Lower leg skin (tissue), 4 donors: ENCODE measurements around the gene MARCHF6. TPM values are rescaled to one million over a fixed set of nuclear protein-coding genes. Genes with fewer than 3 reads are reported as not detected.

ENCODE experiments used
- total RNA-seq, 4 donors: library from RNA; depleted of rRNA; stranded (reverse); fragments of >200 nt; gene quantifications; one replicate each; pipeline ENCODE4 v1.1.0, GENCODE V29; 2016

The MARCHF6 gene
- total RNA-seq, 4 donors from 2014 or later: 53.0 to 82.0 (median 63.3) TPM

Other genes with a start within 250 kb of the MARCHF6 start
- gene ATPSCKMT, start 103.8 kb upstream of the MARCHF6 start, total RNA-seq: 10 to 100 TPM in 2 of 4 donors, 1 to 10 TPM in 2; 5.0 to 14.3 (median 8.7) TPM
- 100 to 1,000 TPM in 3 of 4 donors, 10 to 100 TPM in 1; 69.1 to 150 (median 125) TPM for gene CCT5, start 103.4 kb upstream of the MARCHF6 start, total RNA-seq
- 1 to 10 TPM; 1.8 to 3.2 (median 2.4) TPM for gene CMBL, start 45.8 kb upstream of the MARCHF6 start, total RNA-seq
- 1 to 10 TPM in 2 of 4 donors, under 1 TPM in 1, not detected in 1; 0.71 to 4.0 (median 1.0) TPM for gene ROPN1L, start 88.2 kb downstream of the MARCHF6 start, total RNA-seq
- 10 to 100 TPM; 12.6 to 35.4 (median 17.6) TPM for gene ANKRD33B, start 210.4 kb downstream of the MARCHF6 start, total RNA-seq